Measurements from ENCODE around the gene PRRG2.

Gene PRRG2

DNA sequence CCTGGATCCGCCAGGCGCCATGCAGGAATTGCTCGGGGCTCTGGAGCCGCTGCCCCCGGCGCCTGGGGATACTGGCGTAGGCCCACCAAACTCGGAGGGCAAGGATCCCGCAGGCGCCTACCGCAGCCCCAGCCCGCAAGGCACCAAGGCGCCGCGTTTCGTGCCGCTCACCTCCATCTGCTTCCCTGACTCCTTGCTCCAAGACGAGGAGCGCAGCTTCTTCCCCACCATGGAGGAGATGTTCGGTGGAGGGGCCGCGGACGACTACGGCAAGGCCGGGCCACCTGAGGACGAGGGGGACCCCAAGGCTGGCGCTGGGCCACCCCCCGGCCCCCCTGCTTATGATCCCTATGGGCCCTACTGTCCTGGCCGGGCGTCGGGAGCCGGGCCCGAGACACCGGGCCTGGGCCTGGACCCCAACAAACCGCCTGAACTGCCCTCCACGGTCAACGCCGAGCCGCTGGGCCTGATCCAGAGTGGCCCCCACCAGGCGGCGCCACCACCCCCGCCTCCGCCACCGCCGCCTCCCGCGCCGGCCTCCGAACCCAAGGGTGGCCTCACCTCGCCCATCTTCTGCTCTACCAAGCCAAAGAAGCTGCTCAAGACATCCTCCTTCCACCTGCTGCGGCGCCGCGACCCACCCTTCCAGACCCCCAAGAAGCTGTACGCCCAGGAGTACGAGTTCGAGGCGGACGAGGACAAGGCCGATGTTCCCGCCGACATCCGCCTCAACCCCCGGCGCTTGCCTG, 16.0 kb downstream of the PRRG2 start:
- peaks cover 10% of the 10 kb centered on the region for H3K4me1 ChIP-seq (ENCODE audit: low read depth, poor library complexity, severe bottlenecking)
- no peak overlapping the region for H3K9ac ChIP-seq
- H3K27ac ChIP-seq, result no peak overlapping the region
- TF ChIP-seq, protein P1, sequence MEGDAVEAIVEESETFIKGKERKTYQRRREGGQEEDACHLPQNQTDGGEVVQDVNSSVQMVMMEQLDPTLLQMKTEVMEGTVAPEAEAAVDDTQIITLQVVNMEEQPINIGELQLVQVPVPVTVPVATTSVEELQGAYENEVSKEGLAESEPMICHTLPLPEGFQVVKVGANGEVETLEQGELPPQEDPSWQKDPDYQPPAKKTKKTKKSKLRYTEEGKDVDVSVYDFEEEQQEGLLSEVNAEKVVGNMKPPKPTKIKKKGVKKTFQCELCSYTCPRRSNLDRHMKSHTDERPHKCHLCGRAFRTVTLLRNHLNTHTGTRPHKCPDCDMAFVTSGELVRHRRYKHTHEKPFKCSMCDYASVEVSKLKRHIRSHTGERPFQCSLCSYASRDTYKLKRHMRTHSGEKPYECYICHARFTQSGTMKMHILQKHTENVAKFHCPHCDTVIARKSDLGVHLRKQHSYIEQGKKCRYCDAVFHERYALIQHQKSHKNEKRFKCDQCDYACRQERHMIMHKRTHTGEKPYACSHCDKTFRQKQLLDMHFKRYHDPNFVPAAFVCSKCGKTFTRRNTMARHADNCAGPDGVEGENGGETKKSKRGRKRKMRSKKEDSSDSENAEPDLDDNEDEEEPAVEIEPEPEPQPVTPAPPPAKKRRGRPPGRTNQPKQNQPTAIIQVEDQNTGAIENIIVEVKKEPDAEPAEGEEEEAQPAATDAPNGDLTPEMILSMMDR (conservative IDR thresholded peaks at IDR 0.05; ENCODE audit: low read depth, low read length), result no peak
- no peaks in the 10 kb centered on the region for H4K20me1 ChIP-seq (ENCODE audit: insufficient read depth)
- H3K36me3 ChIP-seq (ENCODE audit: insufficient read depth), result peaks cover 6% of the 10 kb centered on the region; the same call in 1 of the 2 replicates
- H3K79me2 ChIP-seq (ENCODE audit: insufficient read depth, low read depth), result peaks cover 12% of the 10 kb centered on the region; the same call in 1 of the 2 replicates
- no peak overlapping the region for H3K4me3 ChIP-seq (IDR thresholded peaks at IDR 0.05; ENCODE audit: insufficient read depth, low read depth, low read length)
- no peak overlapping the region for H3K4me2 ChIP-seq
- H3K27me3 ChIP-seq (ENCODE audit: insufficient read depth, low read depth), result no peaks in the 10 kb centered on the region
- H2AFZ ChIP-seq (ENCODE audit: low read depth), result no peak overlapping the region

DNA sequence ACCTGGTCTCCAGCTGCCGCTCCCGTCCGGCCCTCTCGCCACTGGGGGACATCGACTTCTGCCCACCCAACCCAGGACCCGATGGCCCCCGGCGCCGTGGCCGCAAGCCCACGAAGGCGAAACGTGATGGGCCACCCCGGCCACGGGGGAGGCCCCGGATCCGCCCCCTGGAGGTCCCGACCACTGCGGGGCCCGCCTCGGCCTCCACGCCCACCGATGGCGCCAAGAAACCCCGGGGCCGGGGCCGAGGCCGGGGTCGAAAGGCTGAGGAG, 16.5 kb downstream of the PRRG2 start:
- TF ChIP-seq, protein P1 (conservative IDR thresholded peaks at IDR 0.05; ENCODE audit: low read depth, low read length), result no peak
- H4K20me1 ChIP-seq (ENCODE audit: insufficient read depth), result no peaks in the 10 kb centered on the region
- H3K36me3 ChIP-seq (ENCODE audit: insufficient read depth), result peaks cover 6% of the 10 kb centered on the region; the same call in 1 of the 2 replicates

DNA sequence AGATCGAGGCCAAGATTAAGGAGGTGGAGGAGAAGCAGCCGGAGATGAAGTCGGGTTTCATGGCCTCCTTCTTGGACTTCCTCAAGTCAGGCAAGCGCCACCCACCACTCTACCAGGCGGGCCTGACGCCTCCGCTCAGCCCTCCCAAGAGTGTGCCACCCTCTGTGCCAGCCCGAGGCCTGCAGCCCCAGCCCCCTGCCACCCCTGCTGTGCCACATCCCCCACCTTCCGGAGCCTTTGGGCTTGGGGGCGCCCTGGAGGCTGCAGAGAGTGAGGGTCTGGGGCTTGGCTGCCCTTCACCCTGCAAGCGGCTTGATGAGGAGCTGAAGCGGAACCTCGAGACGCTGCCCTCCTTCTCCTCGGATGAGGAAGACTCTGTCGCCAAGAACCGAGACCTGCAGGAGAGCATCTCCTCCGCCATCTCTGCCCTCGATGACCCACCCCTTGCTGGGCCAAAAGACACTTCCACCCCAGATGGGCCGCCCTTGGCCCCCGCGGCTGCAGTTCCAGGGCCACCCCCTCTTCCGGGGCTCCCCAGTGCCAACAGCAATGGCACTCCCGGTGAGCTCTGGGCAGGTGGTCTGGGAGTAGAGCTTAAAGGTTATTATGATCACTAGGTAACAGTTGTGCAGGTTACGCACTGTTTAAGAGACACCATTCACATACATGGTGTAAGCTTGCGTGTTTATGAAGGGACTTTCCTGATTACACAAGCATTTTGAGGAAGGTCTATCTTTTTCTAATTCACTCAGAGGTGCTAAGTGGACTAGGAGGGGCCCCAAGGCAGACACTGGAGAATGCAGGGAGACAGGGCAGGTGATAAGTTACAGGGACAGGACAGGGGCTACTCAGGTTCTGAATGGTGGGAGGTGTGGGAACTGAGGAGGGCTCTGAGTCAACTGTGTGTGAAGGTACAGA, 18.5 kb downstream of the PRRG2 start:
- H3K4me3 ChIP-seq (IDR thresholded peaks at IDR 0.05; ENCODE audit: insufficient read depth, low read depth, low read length), result no peak overlapping the region
- H3K27ac ChIP-seq, result no peak overlapping the region
- no peak overlapping the region for H3K4me2 ChIP-seq
- no peak overlapping the region for H2AFZ ChIP-seq (ENCODE audit: low read depth)
- TF ChIP-seq, protein P1 (conservative IDR thresholded peaks at IDR 0.05; ENCODE audit: low read depth, low read length), result no peak
- no peaks in the 10 kb centered on the region for H3K4me1 ChIP-seq (ENCODE audit: low read depth, poor library complexity, severe bottlenecking)
- peaks cover 6% of the 10 kb centered on the region; the same call in 1 of the 2 replicates for H3K36me3 ChIP-seq (ENCODE audit: insufficient read depth)
- H3K9ac ChIP-seq, result no peak overlapping the region
- no peaks in the 10 kb centered on the region for H3K79me2 ChIP-seq (ENCODE audit: insufficient read depth, low read depth)
- no peaks in the 10 kb centered on the region for H4K20me1 ChIP-seq (ENCODE audit: insufficient read depth)
- no peaks in the 10 kb centered on the region for H3K27me3 ChIP-seq (ENCODE audit: insufficient read depth, low read depth)

More for the DNA sequence above, 16.5 kb downstream of the PRRG2 start:
- Histone ChIP-seq H3K27ac (no peak overlapping the region), H2AFZ (ENCODE audit: low read depth) (no peak overlapping the region), H3K4me1 (ENCODE audit: low read depth, poor library complexity, severe bottlenecking) (peaks cover 10% of the 10 kb centered on the region), H3K9ac (no peak overlapping the region), H3K4me3 (IDR thresholded peaks at IDR 0.05; ENCODE audit: insufficient read depth, low read depth, low read length) (no peak overlapping the region), H3K27me3 (ENCODE audit: insufficient read depth, low read depth) (no peaks in the 10 kb centered on the region), H3K4me2 (no peak overlapping the region), H3K79me2 (ENCODE audit: insufficient read depth, low read depth) (peaks cover 7% of the 10 kb centered on the region; the same call in 1 of the 2 replicates)

DNA sequence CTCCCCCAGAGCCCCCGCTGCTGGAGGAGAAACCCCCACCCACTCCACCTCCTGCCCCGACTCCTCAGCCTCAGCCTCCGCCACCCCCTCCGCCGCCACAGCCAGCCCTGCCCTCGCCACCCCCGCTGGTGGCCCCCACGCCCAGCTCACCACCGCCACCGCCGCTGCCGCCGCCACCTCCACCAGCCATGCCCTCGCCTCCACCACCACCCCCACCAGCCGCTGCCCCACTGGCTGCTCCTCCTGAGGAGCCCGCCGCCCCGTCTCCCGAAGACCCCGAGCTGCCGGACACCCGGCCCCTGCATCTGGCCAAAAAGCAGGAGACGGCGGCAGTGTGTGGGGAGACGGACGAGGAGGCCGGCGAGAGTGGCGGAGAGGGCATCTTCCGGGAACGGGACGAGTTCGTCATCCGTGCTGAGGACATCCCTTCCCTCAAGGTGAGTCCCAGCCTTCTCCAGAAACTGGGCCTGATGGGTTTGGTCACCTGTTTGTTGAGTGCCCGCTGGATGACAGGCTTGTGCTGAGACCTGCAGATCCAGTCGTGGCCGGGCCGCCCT, 20.4 kb downstream of the PRRG2 start:
- Histone ChIP-seq H3K4me1 (ENCODE audit: low read depth, poor library complexity, severe bottlenecking) (no peaks in the 10 kb centered on the region), H3K4me2 (no peak overlapping the region), H3K36me3 (ENCODE audit: insufficient read depth) (peaks cover 6% of the 10 kb centered on the region; the same call in 1 of the 2 replicates), H3K79me2 (ENCODE audit: insufficient read depth, low read depth) (no peaks in the 10 kb centered on the region), H3K9ac (no peak overlapping the region), H3K27me3 (ENCODE audit: insufficient read depth, low read depth) (no peaks in the 10 kb centered on the region), H4K20me1 (ENCODE audit: insufficient read depth) (no peaks in the 10 kb centered on the region), H3K4me3 (IDR thresholded peaks at IDR 0.05; ENCODE audit: insufficient read depth, low read depth, low read length) (no peak overlapping the region), H2AFZ (ENCODE audit: low read depth) (no peak overlapping the region), H3K27ac (no peak overlapping the region)
- TF ChIP-seq, protein P1 (conservative IDR thresholded peaks at IDR 0.05; ENCODE audit: low read depth, low read length), result no peak
